Mesothelial cell of epicardium (in vitro differentiated cells): ENCODE data around the gene ANKRD11. TPM values are rescaled to one million over a fixed set of nuclear protein-coding genes. Genes with fewer than 3 reads are reported as not detected.

Experiments
- DNase-seq, 2 experiments: peaks; one replicate each; pipeline ENCODE4 v3.0.0; 2021; ENCODE audit warnings: low spot score in 2 of 2; ENCODE audit not compliant: unreplicated experiment in 2 of 2
- H3K27ac Mint-ChIP-seq: 2 replicates; pipeline ENCODE4 v1.8.0; 2021; ENCODE audit warnings: mixed read lengths
- H3K27me3 Mint-ChIP-seq: 2 replicates; pipeline ENCODE4 v1.8.0; 2021; ENCODE audit warnings: low read depth, mixed read lengths
- H3K36me3 Mint-ChIP-seq: 2 replicates; pipeline ENCODE4 v1.8.0; 2021; ENCODE audit warnings: mixed read lengths
- H3K4me1 Mint-ChIP-seq: 2 replicates; pipeline ENCODE4 v1.8.0; 2021; ENCODE audit warnings: mixed read lengths
- H3K4me3 Mint-ChIP-seq: 2 replicates; pipeline ENCODE4 v1.8.0; 2021; ENCODE audit warnings: mild to moderate bottlenecking, moderate library complexity, mixed read lengths
- H3K9me3 Mint-ChIP-seq: 2 replicates; pipeline ENCODE4 v1.8.0; 2021; ENCODE audit warnings: mixed read lengths
- total RNA-seq: library from RNA; stranded (reverse); gene quantifications from 3 replicates; pipeline ENCODE4 v1.2.1, GENCODE V29; 2021
- TF ChIP-seq, protein P1 (sequence below): fragments of 200-600 bp; sonication (generic); IDR thresholded peaks from one replicate; pipeline ENCODE4 v1.5.0; 2021; ENCODE audit warnings: antibody characterized with exemption; ENCODE audit not compliant: unreplicated experiment

Gene ANKRD11
- total RNA-seq, 1 donor from 2014 or later = 247 TPM

DNA sequence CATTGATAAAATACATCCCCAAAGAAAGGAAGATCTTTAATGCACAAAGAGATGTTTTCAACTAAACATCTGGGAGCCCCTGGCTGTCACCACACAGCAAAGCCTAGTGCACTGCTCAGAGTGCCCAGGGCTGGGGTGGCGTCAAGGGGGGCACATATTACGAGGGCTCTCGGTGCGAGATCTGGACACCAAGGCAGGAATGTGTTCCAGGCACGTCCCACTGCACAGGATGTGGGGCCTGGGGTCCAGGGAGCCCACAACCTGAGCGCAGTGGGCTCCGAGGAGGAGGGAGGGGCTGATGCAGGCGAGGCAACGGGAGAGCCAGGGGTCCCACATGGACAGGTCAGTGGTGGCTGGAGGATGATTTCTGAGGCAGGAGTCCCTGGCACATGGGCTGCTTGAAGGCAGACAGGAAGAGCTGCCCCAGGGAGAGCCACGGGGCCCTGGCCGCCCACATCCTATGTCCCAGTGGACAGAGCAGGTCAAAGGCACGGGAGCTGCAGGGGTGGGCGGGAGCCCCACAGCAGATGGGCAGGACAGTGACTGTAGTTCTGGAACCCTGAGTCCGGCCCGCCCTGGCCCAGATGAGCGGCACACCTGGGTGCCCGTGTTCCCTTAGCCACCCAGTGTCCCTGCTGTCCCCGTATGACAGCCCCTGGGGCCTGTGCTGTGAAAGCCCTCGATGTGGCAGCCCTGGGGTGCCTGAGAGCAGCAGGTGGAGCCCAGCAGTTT is 216.5 kb downstream of the ANKRD11 start:
- no peak for DNase-seq
- no peaks in the 10 kb centered on the region for H3K4me1 Mint-ChIP-seq
- no peak overlapping the region for H3K27ac Mint-ChIP-seq
- H3K9me3 Mint-ChIP-seq = no peaks in the 10 kb centered on the region
- H3K27me3 Mint-ChIP-seq = no peaks in the 10 kb centered on the region
- H3K4me3 Mint-ChIP-seq = no peak overlapping the region
- TF ChIP-seq, protein P1, sequence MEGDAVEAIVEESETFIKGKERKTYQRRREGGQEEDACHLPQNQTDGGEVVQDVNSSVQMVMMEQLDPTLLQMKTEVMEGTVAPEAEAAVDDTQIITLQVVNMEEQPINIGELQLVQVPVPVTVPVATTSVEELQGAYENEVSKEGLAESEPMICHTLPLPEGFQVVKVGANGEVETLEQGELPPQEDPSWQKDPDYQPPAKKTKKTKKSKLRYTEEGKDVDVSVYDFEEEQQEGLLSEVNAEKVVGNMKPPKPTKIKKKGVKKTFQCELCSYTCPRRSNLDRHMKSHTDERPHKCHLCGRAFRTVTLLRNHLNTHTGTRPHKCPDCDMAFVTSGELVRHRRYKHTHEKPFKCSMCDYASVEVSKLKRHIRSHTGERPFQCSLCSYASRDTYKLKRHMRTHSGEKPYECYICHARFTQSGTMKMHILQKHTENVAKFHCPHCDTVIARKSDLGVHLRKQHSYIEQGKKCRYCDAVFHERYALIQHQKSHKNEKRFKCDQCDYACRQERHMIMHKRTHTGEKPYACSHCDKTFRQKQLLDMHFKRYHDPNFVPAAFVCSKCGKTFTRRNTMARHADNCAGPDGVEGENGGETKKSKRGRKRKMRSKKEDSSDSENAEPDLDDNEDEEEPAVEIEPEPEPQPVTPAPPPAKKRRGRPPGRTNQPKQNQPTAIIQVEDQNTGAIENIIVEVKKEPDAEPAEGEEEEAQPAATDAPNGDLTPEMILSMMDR = no peak
- H3K36me3 Mint-ChIP-seq = peaks cover 35% of the 10 kb centered on the region

DNA sequence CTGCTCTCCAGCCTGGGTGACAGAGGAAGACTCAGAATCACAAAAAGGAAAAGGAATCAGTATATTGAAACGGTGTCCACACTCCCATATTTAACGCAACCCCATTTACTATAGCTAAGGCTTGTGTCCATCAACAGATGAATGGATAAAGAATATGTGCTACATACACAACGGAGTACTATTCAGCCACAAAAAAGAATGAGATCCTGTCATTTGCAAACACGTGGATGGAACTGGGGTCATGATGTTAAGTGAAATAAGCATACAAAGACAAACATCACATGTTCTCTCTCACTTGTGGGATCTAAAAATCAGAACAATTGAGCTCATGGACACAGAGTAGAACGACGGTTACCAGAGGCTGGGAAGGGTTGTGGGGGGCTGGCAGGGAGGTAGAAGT is 217.7 kb downstream of the ANKRD11 start:
- TF ChIP-seq, protein P1 = no peak
- no peak overlapping the region for H3K4me3 Mint-ChIP-seq
- H3K27ac Mint-ChIP-seq = no peak overlapping the region
- no peaks in the 10 kb centered on the region for H3K4me1 Mint-ChIP-seq
- H3K9me3 Mint-ChIP-seq = no peaks in the 10 kb centered on the region
- H3K27me3 Mint-ChIP-seq = no peaks in the 10 kb centered on the region
- peaks cover 35% of the 10 kb centered on the region for H3K36me3 Mint-ChIP-seq
- no peak for DNase-seq

DNA sequence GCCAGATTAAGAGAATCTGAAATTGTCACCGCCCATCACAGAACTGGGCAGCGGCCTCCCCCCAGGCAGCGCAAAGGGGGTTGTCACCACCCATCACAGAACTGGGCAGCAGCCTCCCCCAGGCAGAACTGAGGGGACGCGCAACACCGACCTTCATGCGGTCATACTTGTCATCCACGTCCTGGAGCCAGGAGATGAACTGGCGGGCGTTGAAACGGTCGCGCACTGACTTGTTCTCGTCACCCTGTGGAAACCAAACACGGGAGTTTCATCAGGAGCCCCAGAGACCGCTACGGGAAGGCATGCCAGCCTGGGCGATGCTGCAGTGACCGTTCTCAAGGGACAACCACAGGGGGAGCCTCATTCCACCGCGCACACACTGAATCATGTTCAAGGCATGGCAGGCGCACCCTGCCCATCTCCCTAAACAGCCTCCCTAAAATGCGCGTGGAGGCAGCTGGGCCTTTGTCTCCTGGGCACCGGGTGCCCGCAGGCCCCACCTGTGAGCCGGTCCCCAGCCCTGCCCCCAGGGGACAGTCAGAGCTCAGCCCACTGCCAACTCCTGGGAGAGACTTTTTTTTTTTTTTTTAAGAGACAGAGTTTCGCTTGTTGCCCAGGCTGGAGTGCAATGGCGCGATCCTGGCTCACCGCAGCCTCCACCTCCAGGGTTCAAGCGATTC is 219.6 kb downstream of the ANKRD11 start:
- TF ChIP-seq, protein P1 = no peak
- H3K27ac Mint-ChIP-seq = no peak overlapping the region
- H3K4me3 Mint-ChIP-seq = no peak overlapping the region
- no peaks in the 10 kb centered on the region for H3K27me3 Mint-ChIP-seq
- H3K36me3 Mint-ChIP-seq = peaks cover 37% of the 10 kb centered on the region
- DNase-seq = no peak
- H3K4me1 Mint-ChIP-seq = no peaks in the 10 kb centered on the region
- no peaks in the 10 kb centered on the region for H3K9me3 Mint-ChIP-seq

DNA sequence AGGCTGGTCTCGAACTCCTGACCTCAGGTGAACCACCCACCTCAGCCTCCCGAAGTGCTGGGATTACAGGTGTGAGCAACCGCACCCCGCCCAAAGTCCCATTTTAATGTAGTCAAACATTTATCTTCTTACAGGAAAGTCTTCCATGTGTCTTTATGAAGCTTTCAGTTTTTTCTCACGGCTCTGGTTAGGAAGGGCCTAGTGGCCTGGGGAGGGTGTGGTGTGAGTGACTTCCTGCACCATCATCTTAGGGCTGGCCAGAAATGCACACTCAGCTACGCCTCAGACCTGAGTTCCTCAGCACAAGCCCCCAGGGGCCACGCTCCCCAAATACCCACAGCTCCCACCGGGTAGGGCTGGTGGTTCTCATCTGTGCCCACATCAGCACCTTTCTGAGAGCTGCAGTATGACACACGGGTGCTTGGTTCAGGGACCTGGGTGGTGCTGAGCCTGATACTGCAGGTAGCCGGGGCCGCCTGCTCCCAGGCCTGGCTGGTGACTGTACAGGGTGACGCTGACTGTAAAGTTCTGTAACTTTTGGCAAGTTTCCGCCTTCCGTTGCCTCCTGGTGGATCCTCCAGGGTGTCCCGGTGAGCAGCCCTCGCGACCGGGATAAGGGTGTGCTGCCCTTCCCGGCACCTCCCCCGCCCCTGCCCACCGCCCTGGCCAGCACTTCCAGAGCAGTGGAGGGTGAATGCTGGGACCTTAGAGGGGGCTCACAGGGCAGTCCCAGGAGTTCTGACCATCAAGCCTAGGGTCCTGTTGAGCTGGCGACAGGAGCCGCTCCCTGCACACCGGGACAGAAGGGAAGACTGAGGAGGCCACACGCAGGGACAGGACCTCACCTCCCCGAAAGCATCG is 220.3 kb downstream of the ANKRD11 start:
- TF ChIP-seq, protein P1 = no peak
- no peak overlapping the region for H3K27ac Mint-ChIP-seq
- no peak overlapping the region for H3K4me3 Mint-ChIP-seq
- DNase-seq = no peak
- no peaks in the 10 kb centered on the region for H3K9me3 Mint-ChIP-seq
- H3K36me3 Mint-ChIP-seq = peaks cover 41% of the 10 kb centered on the region
- H3K4me1 Mint-ChIP-seq = no peaks in the 10 kb centered on the region
- H3K27me3 Mint-ChIP-seq = no peaks in the 10 kb centered on the region

DNA sequence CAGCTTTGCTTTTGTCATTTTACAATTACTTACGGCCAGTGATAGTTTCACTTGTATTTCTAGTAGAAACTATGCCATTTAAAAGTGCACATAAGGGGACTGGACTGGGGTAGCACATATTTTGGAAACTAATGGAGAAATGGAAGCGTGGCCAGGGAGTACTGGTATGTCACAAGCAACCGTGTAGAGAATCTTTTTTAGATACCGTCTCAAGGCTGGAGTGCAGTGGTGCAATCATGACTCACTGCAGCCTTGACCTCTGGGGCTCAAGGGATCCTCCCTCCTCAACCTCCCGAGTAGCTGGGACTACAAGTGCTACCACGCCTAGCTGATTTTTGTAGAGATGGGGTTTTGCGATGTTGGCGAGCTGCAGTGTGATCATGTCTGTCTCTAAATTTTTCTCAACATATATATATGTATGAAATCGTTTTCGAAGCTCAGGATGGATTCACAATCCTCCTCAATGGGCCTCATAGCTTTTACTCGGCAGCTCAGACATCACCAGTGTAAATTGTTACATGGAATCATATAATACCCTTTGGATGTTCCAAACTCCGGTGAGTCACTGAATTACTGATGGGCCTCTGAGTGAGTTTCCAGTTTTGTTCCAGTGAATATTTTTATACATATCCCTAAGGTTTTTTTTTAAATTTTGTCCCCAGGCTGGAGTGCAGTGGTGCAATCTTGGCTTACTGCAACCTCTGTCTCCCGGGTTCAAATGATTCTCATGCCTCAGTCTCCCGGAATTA is 221.2 kb downstream of the ANKRD11 start:
- TF ChIP-seq, protein P1 = no peak
- Mint-ChIP-seq H3K4me3 (no peak overlapping the region), H3K4me1 (no peaks in the 10 kb centered on the region), H3K27me3 (no peaks in the 10 kb centered on the region), H3K27ac (no peak overlapping the region), H3K9me3 (no peaks in the 10 kb centered on the region), H3K36me3 (peaks cover 47% of the 10 kb centered on the region)
- no peak for DNase-seq
